ENCODE results near the gene CEP85.
A peak's percentile ranks its signal among the peaks of the same experiment; 100 is the strongest.

CEP85 gene

GRCh38 chr1:26321315-26322041 is 87.5 kb downstream of the CEP85 start:
- ChIA-PET CTCF (interaction anchor here (0.6 to 1.7 kb wide), 35 partner anchors 9 to 1329 kb away, joined by 3 to 9 read pairs (median 4); partner anchors contain the start of genes CEP85, PDIK1L, UBXN11 and ZNF593), POLR2A (ENCODE audit: low non-redundant PET) (no interaction called here)
- peak overlapping the region; percentile 26 for H3K27ac ChIP-seq
- peak; percentile 89 for TF ChIP-seq CTCF (conservative IDR thresholded peaks at IDR 0.05; ENCODE audit: low read depth)
- peak; percentile 71 for DNase-seq (ENCODE audit: low spot score)

GRCh38 chr1:26322042-26322331 is 88.0 kb downstream of the CEP85 start:
- CTCF ChIA-PET = interaction anchor here (0.6 to 1.4 kb wide), 30 partner anchors 8 to 1328 kb away, joined by 3 to 9 read pairs (median 4); partner anchors contain the start of genes CEP85, PDIK1L, UBXN11 and ZNF593
- H3K27ac ChIP-seq = peak overlapping the region; percentile 26
- POLR2A ChIA-PET (ENCODE audit: low non-redundant PET) = no interaction called here
- no peak for DNase-seq (ENCODE audit: low spot score)
- TF ChIP-seq CTCF (conservative IDR thresholded peaks at IDR 0.05; ENCODE audit: low read depth) = no peak

- DNase-seq (ENCODE audit: low spot score) = no peak
- no peak overlapping the region for H3K27ac ChIP-seq
- ChIA-PET POLR2A (ENCODE audit: low non-redundant PET) (interaction anchor here (0.7 kb wide), 1 partner anchor 46 kb away, joined by 6 read pairs; no protein-coding TSS in a partner anchor), CTCF (interaction anchor here (0.7 kb wide), 1 partner anchor 8 kb away, joined by 3 read pairs; no protein-coding TSS in a partner anchor)
- TF ChIP-seq CTCF (conservative IDR thresholded peaks at IDR 0.05; ENCODE audit: low read depth) = no peak
Observed at GRCh38 chr1:26323382-26323781, 89.4 kb downstream of the CEP85 start.

- no peak overlapping the region for H3K27ac ChIP-seq
- ChIA-PET CTCF (no interaction called here), POLR2A (ENCODE audit: low non-redundant PET) (no interaction called here)
- no peak for DNase-seq (ENCODE audit: low spot score)
- no peak for TF ChIP-seq CTCF (conservative IDR thresholded peaks at IDR 0.05; ENCODE audit: low read depth)
Observed at GRCh38 chr1:26324550-26324949, 90.5 kb downstream of the CEP85 start.

GRCh38 chr1:26327956-26328362 is 94.0 kb downstream of the CEP85 start:
- peak; percentile 51 for DNase-seq (ENCODE audit: low spot score)
- CTCF ChIA-PET = interaction anchor here (0.7 kb wide), 1 partner anchor 36 kb away, joined by 5 read pairs; no protein-coding TSS in a partner anchor
- no peak for TF ChIP-seq CTCF (conservative IDR thresholded peaks at IDR 0.05; ENCODE audit: low read depth)
- H3K27ac ChIP-seq = peak overlapping the region; percentile 61
- POLR2A ChIA-PET (ENCODE audit: low non-redundant PET) = no interaction called here

Measured in RWPE1 (cell line).